Naive thymus-derived CD4-positive, alpha-beta T cell (primary cell): ENCODE results near the gene VAV3. TPM values are rescaled to one million over a fixed set of nuclear protein-coding genes. Genes with fewer than 3 reads are reported as not detected.

Experiments
- ATAC-seq: fragments of 150-1000 bp; cut with Tn5 transposase; 2 replicates; pipeline ENCODE4 v1.10.0; 2021; ENCODE audit warnings: mild to moderate bottlenecking, moderate library complexity
- CTCF ChIA-PET: fragments of 350-600 bp; sonication (Branson Sonifier 250); formaldehyde crosslinking; loops from one replicate; lab custom pipeline; 2021; ENCODE audit warnings: antibody characterized with exemption; lab: Charles Lee
- POLR2A ChIA-PET: fragments of 350-600 bp; sonication (Branson Sonifier 250); formaldehyde crosslinking; loops from one replicate; lab custom pipeline; 2021; ENCODE audit warnings: antibody characterized with exemption, inconsistent platforms; lab: Charles Lee
- DNase-seq, 9 donors: peaks; one replicate each; pipeline versions ENCODE4 v3.0.0 to v3.0.0-alpha.2; 2020 to 2022; ENCODE audit warnings: mixed read lengths in 1 of 9
- H3K27ac ChIP-seq: one replicate; pipeline ENCODE4 v1.7.0; 2013; ENCODE audit warnings: mild to moderate bottlenecking, low read depth, low read length, moderate library complexity
- H3K27me3 ChIP-seq, 2 donors: one replicate each; pipeline ENCODE4 v1.7.0; 2013; ENCODE audit warnings: low read length in 2 of 2, mild to moderate bottlenecking in 2 of 2, moderate library complexity in 2 of 2; ENCODE audit not compliant: control insufficient read depth in 2 of 2, insufficient read depth in 2 of 2
- H3K36me3 ChIP-seq, 3 experiments: 1 replicate in 2 of 3; 2 replicates in 1 of 3; pipeline ENCODE4 v1.7.0; 2013; ENCODE audit warnings: low read length in 3 of 3, mild to moderate bottlenecking in 3 of 3, moderate library complexity in 1 of 3; ENCODE audit not compliant: insufficient read depth in 3 of 3, control insufficient read depth in 2 of 3
- H3K4me1 ChIP-seq, 2 donors: one replicate each; pipeline ENCODE4 v1.7.0; 2013; ENCODE audit warnings: low read length in 2 of 2, mild to moderate bottlenecking in 2 of 2, moderate library complexity in 1 of 2; ENCODE audit not compliant: control insufficient read depth in 2 of 2, insufficient read depth in 2 of 2
- H3K4me3 ChIP-seq: 2 replicates; pipeline ENCODE4 v1.7.0; 2013; ENCODE audit warnings: mild to moderate bottlenecking, low read length
- H3K9me3 ChIP-seq, 3 experiments: 1 replicate in 2 of 3; 2 replicates in 1 of 3; pipeline ENCODE4 v1.7.0; 2013; ENCODE audit warnings: low read length in 3 of 3; ENCODE audit not compliant: control insufficient read depth in 2 of 3
- H3K27ac Mint-ChIP-seq, 9 donors: one replicate each; pipeline ENCODE4 v1.8.0; 2020 to 2022; ENCODE audit warnings: mixed read lengths in 9 of 9, mild to moderate bottlenecking in 8 of 9, moderate library complexity in 5 of 9, inconsistent platforms in 2 of 9
- H3K27me3 Mint-ChIP-seq, 5 donors: one replicate each; pipeline ENCODE4 v1.8.0; 2021 to 2022; ENCODE audit warnings: mixed read lengths in 5 of 5, mild to moderate bottlenecking in 1 of 5
- H3K36me3 Mint-ChIP-seq, 5 donors: one replicate each; pipeline ENCODE4 v1.8.0; 2020 to 2022; ENCODE audit warnings: mixed read lengths in 5 of 5, mild to moderate bottlenecking in 3 of 5, inconsistent platforms in 1 of 5
- H3K4me1 Mint-ChIP-seq, 7 donors: one replicate each; pipeline ENCODE4 v1.8.0; 2020 to 2022; ENCODE audit warnings: mixed read lengths in 7 of 7, mild to moderate bottlenecking in 3 of 7, inconsistent platforms in 1 of 7
- H3K4me3 Mint-ChIP-seq, 10 donors: one replicate each; pipeline ENCODE4 v1.8.0; 2020 to 2022; ENCODE audit warnings: mild to moderate bottlenecking in 10 of 10, mixed read lengths in 10 of 10, moderate library complexity in 6 of 10, inconsistent platforms in 2 of 10
- H3K9me3 Mint-ChIP-seq, 11 donors: one replicate each; pipeline ENCODE4 v1.8.0; 2020 to 2022; ENCODE audit warnings: mixed read lengths in 11 of 11, mild to moderate bottlenecking in 4 of 11, inconsistent platforms in 1 of 11, moderate library complexity in 1 of 11
- intact Hi-C, 2 donors: fragments of 100-400 bp; cut with micrococcal nuclease; formaldehyde crosslinking; loops; one replicate each; pipeline ENCODE4 v1.15.1; 2023
- polyA plus RNA-seq, 2 donors: library from polyadenylated mRNA; unstranded; fragments of 300-500 nt; fragmentation: Illumina TruSeq; gene quantifications; one replicate each; pipeline ENCODE4 v1.2.3, GENCODE V29; 2021
- total RNA-seq, 6 experiments: library from RNA in 5 of 6; stranded (reverse) in 5 of 6; gene quantifications; 1 replicate in 5 of 6; 2 replicates in 1 of 6; pipeline ENCODE4 v1.2.3 and lab custom pipeline; 2021 to 2026

The VAV3 gene
- total and polyA plus RNA-seq, 7 experiments from 2014 or later = 1.3 to 23.2 (median 2.7) TPM

- Histone ChIP-seq H3K27me3 (no peaks in the 10 kb centered on the region), H3K9me3 (no peaks in the 10 kb centered on the region), H3K36me3 (no peaks in the 10 kb centered on the region), H3K4me1 (no peaks in the 10 kb centered on the region), H3K4me3 (no peak overlapping the region), H3K27ac (no peak overlapping the region)
- ChIA-PET CTCF (no interaction called here), POLR2A (no interaction called here)
- H3K4me3 Mint-ChIP-seq = no peak overlapping the region
- H3K9me3 Mint-ChIP-seq = no peaks in the 10 kb centered on the region
- peak overlapping the region in 1 of 9 donors; percentile 25 for H3K27ac Mint-ChIP-seq
- no peaks in the 10 kb centered on the region for H3K4me1 Mint-ChIP-seq
- ATAC-seq (no peak), DNase-seq (no peak)
- peaks cover 0 to 17% (median 5%) of the 10 kb centered on the region in 5 donors for H3K36me3 Mint-ChIP-seq
- H3K27me3 Mint-ChIP-seq = no peaks in the 10 kb centered on the region
- intact Hi-C loops = no loop called here
Measured at GRCh38 chr1:107762751-107763390, 202.1 kb downstream of the VAV3 start.

DNA sequence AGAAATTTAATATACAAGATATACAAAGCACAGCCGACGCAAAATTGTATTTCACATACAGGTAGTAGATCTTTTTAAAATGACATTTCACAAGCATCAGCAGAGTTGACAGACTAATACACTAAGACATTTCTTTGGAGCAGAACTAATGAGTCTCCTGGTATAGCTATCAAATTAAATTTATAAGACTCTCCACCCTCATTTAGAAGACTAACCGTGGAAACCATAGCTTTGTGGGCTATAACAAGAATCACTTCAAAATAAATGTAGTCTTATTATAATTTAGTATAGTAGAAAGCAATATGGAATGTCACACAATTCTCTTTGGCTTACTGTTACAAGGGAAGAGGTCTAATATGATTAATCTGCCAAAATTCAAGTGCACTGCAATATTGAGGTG, 204.9 kb downstream of the VAV3 start:
- H3K27ac Mint-ChIP-seq = no peak overlapping the region
- ATAC-seq (no peak), DNase-seq (no peak)
- H3K27me3 Mint-ChIP-seq = no peaks in the 10 kb centered on the region
- no peaks in the 10 kb centered on the region for H3K36me3 ChIP-seq
- H3K4me3 ChIP-seq = no peak overlapping the region
- H3K4me1 ChIP-seq = no peaks in the 10 kb centered on the region
- H3K9me3 Mint-ChIP-seq = no peaks in the 10 kb centered on the region
- ChIA-PET POLR2A (no interaction called here), CTCF (no interaction called here)
- intact Hi-C loops = no loop called here
- H3K4me1 Mint-ChIP-seq = no peaks in the 10 kb centered on the region
- H3K9me3 ChIP-seq = no peaks in the 10 kb centered on the region
- peaks cover 0 to 21% (median 5%) of the 10 kb centered on the region in 5 donors for H3K36me3 Mint-ChIP-seq
- no peak overlapping the region for H3K4me3 Mint-ChIP-seq
- no peak overlapping the region for H3K27ac ChIP-seq
- H3K27me3 ChIP-seq = no peaks in the 10 kb centered on the region

DNA sequence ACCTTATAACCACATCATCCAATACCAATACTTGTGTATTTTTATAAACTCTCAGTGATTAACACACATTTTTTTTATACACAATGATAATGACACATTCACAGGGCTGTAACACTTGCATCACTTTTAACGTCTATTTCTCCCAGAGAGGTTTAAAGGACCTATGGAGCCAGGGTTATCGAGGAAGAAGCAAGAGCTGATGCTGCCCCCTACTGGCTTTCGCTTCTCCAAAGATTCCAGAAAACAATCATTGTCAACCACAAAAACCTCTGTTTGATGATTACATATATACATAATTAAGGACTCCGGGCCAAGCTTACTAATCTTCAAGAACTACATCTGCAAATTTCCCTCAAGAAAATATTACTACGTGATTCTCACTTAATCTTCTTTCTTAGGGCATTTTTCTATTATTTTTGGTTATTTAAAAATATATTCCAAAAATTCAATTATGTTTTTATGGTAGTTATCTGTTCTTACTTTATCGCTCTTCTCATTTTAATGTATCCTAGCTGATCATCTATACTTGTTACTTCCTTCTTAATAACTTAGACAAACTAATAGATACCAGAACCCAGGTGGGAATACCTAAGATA, 214.5 kb downstream of the VAV3 start:
- ChIA-PET CTCF (no interaction called here), POLR2A (no interaction called here)
- Histone ChIP-seq H3K9me3 (no peaks in the 10 kb centered on the region), H3K27ac (no peak overlapping the region), H3K4me1 (no peaks in the 10 kb centered on the region), H3K27me3 (no peaks in the 10 kb centered on the region), H3K4me3 (no peak overlapping the region), H3K36me3 (no peaks in the 10 kb centered on the region)
- DNase-seq (peak in 1 of 9 donors; percentile 10), ATAC-seq (no peak)
- Mint-ChIP-seq H3K27ac (no peak overlapping the region), H3K36me3 (peaks cover 0 to 24% (median 0%) of the 10 kb centered on the region in 5 donors), H3K4me3 (no peak overlapping the region), H3K27me3 (no peaks in the 10 kb centered on the region), H3K4me1 (peaks cover 0 to 2% (median 0%) of the 10 kb centered on the region in 7 donors), H3K9me3 (no peaks in the 10 kb centered on the region)
- intact Hi-C loops = loop anchor here in 1 of 2 donors (1.0 kb wide), 1 partner anchor 319 kb away; no protein-coding TSS in a partner anchor

DNA sequence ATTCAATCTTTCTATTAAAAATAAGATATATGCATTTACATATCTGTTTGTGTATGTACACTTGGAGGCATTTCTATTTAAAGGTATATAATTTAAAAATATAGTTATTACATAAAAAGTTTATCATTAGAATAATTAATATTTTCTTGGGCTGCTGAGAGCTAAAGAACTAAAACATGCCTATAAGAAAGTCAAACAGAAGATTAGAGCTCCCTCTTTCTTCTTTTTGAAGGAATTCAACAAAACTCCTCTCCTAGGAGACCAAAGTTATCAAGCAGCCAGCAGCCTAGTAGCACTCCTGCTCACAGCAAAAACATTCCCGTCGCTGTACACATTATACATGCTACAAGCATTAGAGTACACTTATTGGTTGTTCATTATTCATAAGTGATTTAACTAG, 216.4 kb downstream of the VAV3 start:
- ATAC-seq = no peak
- no peaks in the 10 kb centered on the region for H3K36me3 ChIP-seq
- peaks cover 0 to 11% (median 0%) of the 10 kb centered on the region in 5 donors for H3K36me3 Mint-ChIP-seq

GRCh38 chr1:107741242-107741641, 223.7 kb downstream of the VAV3 start:
- no peak overlapping the region for H3K27ac ChIP-seq
- CTCF ChIA-PET = no interaction called here
- H3K4me1 Mint-ChIP-seq = peaks cover 0 to 2% (median 0%) of the 10 kb centered on the region in 7 donors

More for the DNA sequence above, 216.4 kb downstream of the VAV3 start:
- H3K4me3 Mint-ChIP-seq = no peak overlapping the region
- Histone ChIP-seq H3K27me3 (no peaks in the 10 kb centered on the region), H3K4me1 (no peaks in the 10 kb centered on the region), H3K27ac (no peak overlapping the region), H3K9me3 (no peaks in the 10 kb centered on the region), H3K4me3 (no peak overlapping the region)
- no peaks in the 10 kb centered on the region for H3K9me3 Mint-ChIP-seq
- ChIA-PET CTCF (no interaction called here), POLR2A (no interaction called here)
- H3K27me3 Mint-ChIP-seq = no peaks in the 10 kb centered on the region
- no peak overlapping the region for H3K27ac Mint-ChIP-seq
- intact Hi-C loops = no loop called here
- H3K4me1 Mint-ChIP-seq = peaks cover 0 to 2% (median 0%) of the 10 kb centered on the region in 7 donors
- no peak for DNase-seq

DNA sequence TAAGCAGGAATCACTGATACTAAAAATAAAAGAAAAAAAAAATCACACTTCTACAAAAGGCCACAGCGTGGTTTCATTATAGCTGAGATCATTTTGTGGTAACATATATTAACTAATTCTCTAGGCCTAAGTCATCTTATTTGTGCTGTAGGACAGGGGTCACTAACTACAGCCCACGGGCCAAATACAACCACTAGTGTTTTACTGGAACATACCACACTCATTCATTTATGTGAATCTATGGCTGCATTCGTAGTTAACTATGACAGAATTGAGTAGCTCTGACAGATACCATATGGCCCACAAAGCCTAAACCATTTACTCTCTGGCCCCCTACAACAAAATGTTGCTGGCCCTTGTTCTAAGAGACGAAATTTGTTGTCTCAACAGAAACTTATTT, 224.4 kb downstream of the VAV3 start:
- ATAC-seq = no peak

More at GRCh38 chr1:107741242-107741641, 223.7 kb downstream of the VAV3 start:
- Mint-ChIP-seq H3K9me3 (peaks cover 0 to 2% (median 0%) of the 10 kb centered on the region in 11 donors), H3K27ac (no peak overlapping the region), H3K27me3 (no peaks in the 10 kb centered on the region), H3K4me3 (no peak overlapping the region), H3K36me3 (peaks cover 0 to 11% (median 4%) of the 10 kb centered on the region in 5 donors)
- intact Hi-C loops = no loop called here
- Histone ChIP-seq H3K4me3 (no peak overlapping the region), H3K27me3 (no peaks in the 10 kb centered on the region), H3K36me3 (no peaks in the 10 kb centered on the region), H3K9me3 (no peaks in the 10 kb centered on the region), H3K4me1 (no peaks in the 10 kb centered on the region)
- POLR2A ChIA-PET = no interaction called here
- no peak for ATAC-seq
- DNase-seq = no peak

More for the DNA sequence above, 224.4 kb downstream of the VAV3 start:
- CTCF ChIA-PET = no interaction called here
- no peak for DNase-seq
- Mint-ChIP-seq H3K4me1 (peaks cover 0 to 2% (median 0%) of the 10 kb centered on the region in 7 donors), H3K4me3 (no peak overlapping the region), H3K27ac (no peak overlapping the region), H3K27me3 (no peaks in the 10 kb centered on the region), H3K9me3 (peaks cover 0 to 2% (median 0%) of the 10 kb centered on the region in 11 donors), H3K36me3 (peaks cover 0 to 11% (median 4%) of the 10 kb centered on the region in 5 donors)
- Histone ChIP-seq H3K27ac (no peak overlapping the region), H3K9me3 (no peaks in the 10 kb centered on the region), H3K4me1 (no peaks in the 10 kb centered on the region), H3K36me3 (no peaks in the 10 kb centered on the region), H3K27me3 (no peaks in the 10 kb centered on the region), H3K4me3 (no peak overlapping the region)
- intact Hi-C loops = no loop called here
- POLR2A ChIA-PET = no interaction called here
